HG03575 (cell line): ENCODE data around the gene POLR2B.

ENCODE experiments used
- ATAC-seq: cut with Tn5 transposase; IDR thresholded peaks from one replicate; pipeline ENCODE4 v1.9.1; 2021; ENCODE audit not compliant: unreplicated experiment, insufficient number of reproducible peaks, low FRiP score; ENCODE audit errors: extremely low read depth

Gene POLR2B

GRCh38 chr4:57074744-57075143 is 96.0 kb downstream of the POLR2B start:
- no peak for ATAC-seq

- no peak for ATAC-seq
Observed at GRCh38 chr4:57075367-57075766, 96.7 kb downstream of the POLR2B start.

- no peak for ATAC-seq
Observed at GRCh38 chr4:57076646-57077045, 98.0 kb downstream of the POLR2B start.

- no peak for ATAC-seq
Observed at GRCh38 chr4:57077550-57078343, 99.1 kb downstream of the POLR2B start.

GRCh38 chr4:57078685-57079521 is 100.2 kb downstream of the POLR2B start:
- no peak for ATAC-seq
